A549 (cell line): Measurements from ENCODE around the gene DHDDS. TPM values are rescaled to one million over a fixed set of nuclear protein-coding genes. Genes with fewer than 3 reads are reported as not detected.
A peak's percentile ranks its signal among the peaks of the same experiment; 100 is the strongest.

Experiments
- ATAC-seq, 2 experiments: fragments of 200-7000 bp in 1 of 2; fragments of >200 bp in 1 of 2; cut with Nextera tagmentation in 1 of 2; cut with Tn5 transposase in 1 of 2; 3 replicates each; pipeline versions ENCODE4 v1.8.0 to v1.9.1; 2018 to 2020; ENCODE audit warnings: mild to moderate bottlenecking in 1 of 2, moderate library complexity in 1 of 2
- CTCF ChIA-PET: fragments of 300-600 bp; sonication (Branson Sonifier 250); formaldehyde crosslinking; extraction: SDS; loops from one replicate; lab custom pipeline; 2021; ENCODE audit warnings: antibody characterized with exemption, inconsistent platforms; lab: Yijun Ruan, JAX
- POLR2A ChIA-PET: fragments of 350-600 bp; formaldehyde crosslinking; extraction: SDS; loops from one replicate; lab custom pipeline; 2021; ENCODE audit warnings: antibody characterized with exemption, inconsistent platforms; lab: Yijun Ruan, JAX
- DNase-seq, 2 experiments: peaks; one replicate each; pipeline versions ENCODE4 v3.0.0 to v3.0.0-alpha.2; 2011 to 2016; ENCODE audit warnings: low read depth in 1 of 2, low spot score in 1 of 2
- FAIRE-seq: peaks from 2 replicates; lab custom pipeline; 2011; peaks lifted over from hg19 to GRCh38; lab: Jason Lieb, UNC
- H3K27ac ChIP-seq, 2 experiments: fragments of >200 bp; sonication (Bioruptor Twin); formaldehyde crosslinking; 3 replicates each; pipeline ENCODE4 v1.5.1; 2016 to 2017
- H3K4me1 ChIP-seq: fragments of >200 bp; sonication (Bioruptor Twin); formaldehyde crosslinking; 3 replicates; pipeline ENCODE4 v1.6.1; 2016
- H3K4me2 ChIP-seq: fragments of >200 bp; sonication (Bioruptor Twin); formaldehyde crosslinking; 3 replicates; pipeline ENCODE4 v1.6.1; 2016
- H3K4me3 ChIP-seq: fragments of >200 bp; sonication (Bioruptor Twin); formaldehyde crosslinking; 3 replicates; pipeline ENCODE4 v1.5.1; 2016
- H3K9me3 ChIP-seq: fragments of >200 bp; sonication (Bioruptor Twin); formaldehyde crosslinking; 3 replicates; pipeline ENCODE4 v1.6.1; 2016
- BHLHE40 ChIP-seq: IDR thresholded peaks from 2 replicates; pipeline ENCODE4 v1.6.1; 2012; ENCODE audit warnings: low read depth, low read length, inconsistent platforms
- CBX2 ChIP-seq: fragments of 200-600 bp; sonication (generic); IDR thresholded peaks from 2 replicates; pipeline ENCODE4 v1.6.1; 2016; ENCODE audit warnings: low read depth, mild to moderate bottlenecking, borderline replicate concordance
- CHD2 ChIP-seq: fragments of 150-350 bp; IDR thresholded peaks from 2 replicates; pipeline ENCODE4 v1.6.1; 2014; ENCODE audit warnings: low read length; ENCODE audit not compliant: partially characterized antibody
- EHMT2 ChIP-seq: fragments of 200-600 bp; sonication (generic); IDR thresholded peaks from 2 replicates; pipeline ENCODE4 v1.6.1; 2016; ENCODE audit warnings: antibody characterized with exemption, low read depth, mild to moderate bottlenecking, moderate library complexity
- EP300 ChIP-seq, 2 experiments: fragments of >200 bp; sonication (Bioruptor Twin); formaldehyde crosslinking; IDR thresholded peaks; 2 replicates in 1 of 2; 3 replicates in 1 of 2; pipeline ENCODE4 v1.6.1; 2016 to 2017
- FOSB ChIP-seq: fragments of 250-450 bp; sonication (Bioruptor Pico); IDR thresholded peaks from 2 replicates; pipeline ENCODE4 v1.5.0; 2020; ENCODE audit warnings: mild to moderate bottlenecking, moderate library complexity
- FOSL2 ChIP-seq, 2 experiments: fragments of 450-650 bp in 1 of 2; fragments of >200 bp in 1 of 2; sonication (Bioruptor Twin) in 1 of 2; formaldehyde crosslinking; IDR thresholded peaks; 2 replicates each; pipeline versions ENCODE4 v1.5.0 to v1.6.1; 2016 to 2020; ENCODE audit warnings: mild to moderate bottlenecking in 1 of 2, moderate library complexity in 1 of 2
- HDAC2 ChIP-seq: fragments of 200-600 bp; sonication (generic); IDR thresholded peaks from 2 replicates; pipeline ENCODE4 v1.6.1; 2016
- HEYL ChIP-seq: fragments of 250-450 bp; sonication (Bioruptor Pico); IDR thresholded peaks from 2 replicates; pipeline ENCODE4 v1.8.0; 2021; ENCODE audit warnings: mild to moderate bottlenecking, moderate library complexity
- HOXB13 ChIP-seq: fragments of 250-450 bp; sonication (Bioruptor Pico); IDR thresholded peaks from 2 replicates; pipeline ENCODE4 v1.5.0; 2020; ENCODE audit warnings: low read depth, mild to moderate bottlenecking, moderate library complexity
- HOXB5 ChIP-seq: fragments of 250-450 bp; sonication (Bioruptor Pico); IDR thresholded peaks from 2 replicates; pipeline ENCODE4 v1.5.0; 2020; ENCODE audit warnings: mild to moderate bottlenecking, moderate library complexity
- KDM5A ChIP-seq: fragments of 200-600 bp; sonication (generic); IDR thresholded peaks from 2 replicates; pipeline ENCODE4 v1.6.1; 2016; ENCODE audit warnings: antibody characterized with exemption, mild to moderate bottlenecking
- MYC ChIP-seq: IDR thresholded peaks from 2 replicates; pipeline ENCODE4 v1.6.1; 2012; ENCODE audit warnings: mild to moderate bottlenecking, inconsistent platforms, low read length, improper control_type of control experiment, borderline replicate concordance
- NFE2L2 ChIP-seq: fragments of 150-350 bp; conservative IDR thresholded peaks from 2 replicates; pipeline ENCODE4 v1.6.1; 2014; ENCODE audit warnings: low read length
- NPAS2 ChIP-seq: fragments of 250-450 bp; sonication (Bioruptor Pico); IDR thresholded peaks from 2 replicates; pipeline ENCODE4 v1.8.0; 2022; ENCODE audit warnings: mild to moderate bottlenecking, moderate library complexity, borderline replicate concordance
- POLR2A ChIP-seq: IDR thresholded peaks from 2 replicates; pipeline ENCODE4 v1.6.1; 2012; ENCODE audit warnings: mild to moderate bottlenecking, low read length
- POLR2AphosphoS2 ChIP-seq: conservative IDR thresholded peaks from 2 replicates; pipeline ENCODE4 v1.6.1; 2012; ENCODE audit warnings: low read length, improper control_type of control experiment, inconsistent platforms
- RAD21 ChIP-seq, 2 experiments: fragments of >200 bp in 1 of 2; sonication (Bioruptor Twin) in 1 of 2; formaldehyde crosslinking in 1 of 2; IDR thresholded peaks in 1 of 2; conservative IDR thresholded peaks in 1 of 2; 2 replicates in 1 of 2; 3 replicates in 1 of 2; pipeline ENCODE4 v1.6.1; 2012 to 2018; ENCODE audit warnings: inconsistent platforms in 1 of 2
- RARB ChIP-seq: fragments of 250-450 bp; sonication (Bioruptor Pico); IDR thresholded peaks from 2 replicates; pipeline ENCODE4 v1.8.0; 2021; ENCODE audit warnings: mild to moderate bottlenecking, moderate library complexity
- RFX5 ChIP-seq: fragments of 450-650 bp; IDR thresholded peaks from 2 replicates; pipeline ENCODE4 v1.7.1; 2014; ENCODE audit warnings: antibody characterized with exemption, mild to moderate bottlenecking, moderate library complexity
- SREBF2 ChIP-seq: fragments of 450-650 bp; IDR thresholded peaks from 2 replicates; pipeline ENCODE4 v1.6.1; 2014; ENCODE audit warnings: mild to moderate bottlenecking, moderate library complexity
- TFCP2L1 ChIP-seq: fragments of 250-450 bp; sonication (Bioruptor Pico); IDR thresholded peaks from 2 replicates; pipeline ENCODE4 v1.5.0; 2021; ENCODE audit warnings: mild to moderate bottlenecking
- ZFP36 ChIP-seq: fragments of 450-650 bp; IDR thresholded peaks from 2 replicates; pipeline ENCODE4 v1.6.1; 2014; ENCODE audit warnings: borderline replicate concordance; ENCODE audit not compliant: partially characterized antibody
- ZNF302 ChIP-seq: fragments of 250-450 bp; sonication (Bioruptor Pico); IDR thresholded peaks from 2 replicates; pipeline ENCODE4 v1.9.0; 2021; ENCODE audit warnings: inconsistent platforms, mild to moderate bottlenecking, moderate library complexity
- ZSCAN20 ChIP-seq: fragments of 250-450 bp; sonication (Bioruptor Pico); IDR thresholded peaks from 2 replicates; pipeline ENCODE4 v1.8.0; 2022; ENCODE audit warnings: mild to moderate bottlenecking, moderate library complexity
- WGBS: methylation state at CpG from one replicate; pipeline ENCODE4 v1.1.6; 2017; ENCODE audit errors: missing lambda C conversion rate; 5-methylcytosine and 5-hydroxymethylcytosine counted together
- polyA plus RNA-seq, 4 experiments: library from polyadenylated mRNA; depleted of rRNA in 3 of 4; stranded (reverse); fragments of >200 nt; fragmentation: RNase III in 1 of 4; extraction: RNeasy Plus Mini Kit Qiagen cat#74134 plus additional on column Dnase treatment in 1 of 4; gene quantifications; 2 replicates in 3 of 4; 3 replicates in 1 of 4; pipeline ENCODE4 v1.2.3, GENCODE V29; 2011 to 2017
- TF ChIP-seq, protein P1 (sequence below): fragments of 250-450 bp; sonication (Bioruptor Pico); IDR thresholded peaks from 2 replicates; pipeline ENCODE4 v1.5.0; 2021; ENCODE audit warnings: mild to moderate bottlenecking, moderate library complexity, borderline replicate concordance
- TF ChIP-seq, protein P2 (sequence below): IDR thresholded peaks from 2 replicates; pipeline ENCODE4 v1.6.1; 2012
- TF ChIP-seq, protein P3 (sequence below): fragments of 150-350 bp; IDR thresholded peaks from 2 replicates; pipeline ENCODE4 v1.6.1; 2014; ENCODE audit warnings: low read depth, mild to moderate bottlenecking, low read length
- TF ChIP-seq, protein P4 (sequence below): IDR thresholded peaks from 2 replicates; pipeline ENCODE4 v1.6.1; 2012

Gene DHDDS
- polyA plus RNA-seq, 2 of the 4 experiments (the other 2 are of a cell fraction), result 26.0 to 27.3 TPM

DNA sequence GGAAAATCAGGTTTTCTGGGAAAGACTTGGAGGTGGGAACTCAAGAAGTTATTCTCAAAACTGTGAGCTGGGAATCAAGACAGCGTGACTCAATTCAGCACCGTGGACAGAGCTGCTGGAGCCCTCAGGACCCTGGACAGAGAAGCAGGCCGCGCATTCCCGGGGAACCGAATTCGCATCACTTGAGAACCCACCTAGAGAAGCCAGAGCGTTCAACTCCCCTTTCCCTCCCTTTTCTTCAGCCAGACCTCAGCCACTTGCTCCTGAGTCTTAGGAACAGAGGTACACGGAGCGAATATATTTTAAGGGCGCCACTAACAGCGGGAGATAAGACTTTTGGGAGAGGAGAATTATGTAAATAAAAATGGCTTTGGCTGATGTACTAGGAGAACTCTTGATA lies 23.5 kb upstream of the DHDDS start (continued):
- TF ChIP-seq ZNF302 (CRISPR knock-in tag), result peak; percentile 38; the same call in 1 of the 2 replicates
- TF ChIP-seq, protein P1, sequence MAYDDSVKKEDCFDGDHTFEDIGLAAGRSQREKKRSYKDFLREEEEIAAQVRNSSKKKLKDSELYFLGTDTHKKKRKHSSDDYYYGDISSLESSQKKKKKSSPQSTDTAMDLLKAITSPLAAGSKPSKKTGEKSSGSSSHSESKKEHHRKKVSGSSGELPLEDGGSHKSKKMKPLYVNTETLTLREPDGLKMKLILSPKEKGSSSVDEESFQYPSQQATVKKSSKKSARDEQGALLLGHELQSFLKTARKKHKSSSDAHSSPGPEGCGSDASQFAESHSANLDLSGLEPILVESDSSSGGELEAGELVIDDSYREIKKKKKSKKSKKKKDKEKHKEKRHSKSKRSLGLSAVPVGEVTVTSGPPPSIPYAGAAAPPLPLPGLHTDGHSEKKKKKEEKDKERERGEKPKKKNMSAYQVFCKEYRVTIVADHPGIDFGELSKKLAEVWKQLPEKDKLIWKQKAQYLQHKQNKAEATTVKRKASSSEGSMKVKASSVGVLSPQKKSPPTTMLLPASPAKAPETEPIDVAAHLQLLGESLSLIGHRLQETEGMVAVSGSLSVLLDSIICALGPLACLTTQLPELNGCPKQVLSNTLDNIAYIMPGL (CRISPR knock-in tag), result no peak
- no peak for TF ChIP-seq CHD2
- no peak for TF ChIP-seq FOSL2 (IDR thresholded peaks at IDR 0.05)
- TF ChIP-seq FOSL2 (CRISPR knock-in tag; IDR thresholded peaks at IDR 0.05), result peak; percentile 57
- peak; percentile 92; the same call in 1 of the 2 replicates for TF ChIP-seq HEYL (CRISPR knock-in tag)
- peak; percentile 98 for TF ChIP-seq EHMT2
- 0 out of 2 replicates have a peak, but pooled peaks have one; percentile 27 for TF ChIP-seq TFCP2L1 (CRISPR knock-in tag)
- TF ChIP-seq HOXB5 (CRISPR knock-in tag), result peak; percentile 95
- TF ChIP-seq, protein P2, sequence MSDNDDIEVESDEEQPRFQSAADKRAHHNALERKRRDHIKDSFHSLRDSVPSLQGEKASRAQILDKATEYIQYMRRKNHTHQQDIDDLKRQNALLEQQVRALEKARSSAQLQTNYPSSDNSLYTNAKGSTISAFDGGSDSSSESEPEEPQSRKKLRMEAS, result peak; percentile 82

DNA sequence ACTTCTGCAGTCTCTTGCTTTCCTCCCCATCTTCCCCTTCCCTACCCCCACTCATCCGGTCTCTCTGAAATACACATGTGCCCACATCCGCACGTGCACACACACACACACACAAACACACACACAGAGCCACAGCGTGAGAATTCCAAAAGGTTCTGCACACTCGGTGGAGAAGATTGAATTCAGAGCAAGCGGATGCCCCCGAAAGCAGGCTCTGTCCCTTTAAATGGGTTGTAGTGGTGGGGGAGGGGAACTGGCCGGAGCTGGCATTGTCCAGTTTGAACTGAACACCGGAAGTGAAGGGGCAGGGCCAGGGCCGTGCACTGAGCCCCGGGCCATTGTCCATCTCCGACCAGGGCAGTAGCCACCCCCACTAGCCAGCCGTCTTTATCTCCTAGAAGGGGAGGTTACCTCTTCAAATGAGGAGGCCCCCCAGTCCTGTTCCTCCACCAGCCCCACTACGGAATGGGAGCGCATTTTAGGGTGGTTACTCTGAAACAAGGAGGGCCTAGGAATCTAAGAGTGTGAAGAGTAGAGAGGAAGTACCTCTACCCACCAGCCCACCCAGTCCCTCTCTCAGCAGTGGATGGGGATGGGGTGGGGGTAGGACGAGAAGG lies 22.8 kb upstream of the DHDDS start:
- POLR2A ChIA-PET, result no interaction called here
- 51% methylated on average over 11 of the region's 16 CpGs for WGBS
- DNase-seq (peak in 1 of 2 experiments; percentile 30), FAIRE-seq (no peak), ATAC-seq (peak in 1 of 2 experiments; percentile 46; a peak in 4 of 6 replicates)
- H3K4me3 ChIP-seq, result no peak overlapping the region
- peaks cover 31% of the 10 kb centered on the region for H3K4me1 ChIP-seq
- no peaks in the 10 kb centered on the region for H3K9me3 ChIP-seq
- H3K4me2 ChIP-seq, result peak overlapping the region; percentile 55
- no peak overlapping the region for H3K27ac ChIP-seq
- CTCF ChIA-PET, result no interaction called here
- TF ChIP-seq RAD21 (conservative IDR thresholded peaks at IDR 0.05 in 1 of 2, IDR thresholded peaks at IDR 0.05 in 1 of 2), result no peak
- TF ChIP-seq NFE2L2, result no peak
- no peak for TF ChIP-seq NPAS2

DNA sequence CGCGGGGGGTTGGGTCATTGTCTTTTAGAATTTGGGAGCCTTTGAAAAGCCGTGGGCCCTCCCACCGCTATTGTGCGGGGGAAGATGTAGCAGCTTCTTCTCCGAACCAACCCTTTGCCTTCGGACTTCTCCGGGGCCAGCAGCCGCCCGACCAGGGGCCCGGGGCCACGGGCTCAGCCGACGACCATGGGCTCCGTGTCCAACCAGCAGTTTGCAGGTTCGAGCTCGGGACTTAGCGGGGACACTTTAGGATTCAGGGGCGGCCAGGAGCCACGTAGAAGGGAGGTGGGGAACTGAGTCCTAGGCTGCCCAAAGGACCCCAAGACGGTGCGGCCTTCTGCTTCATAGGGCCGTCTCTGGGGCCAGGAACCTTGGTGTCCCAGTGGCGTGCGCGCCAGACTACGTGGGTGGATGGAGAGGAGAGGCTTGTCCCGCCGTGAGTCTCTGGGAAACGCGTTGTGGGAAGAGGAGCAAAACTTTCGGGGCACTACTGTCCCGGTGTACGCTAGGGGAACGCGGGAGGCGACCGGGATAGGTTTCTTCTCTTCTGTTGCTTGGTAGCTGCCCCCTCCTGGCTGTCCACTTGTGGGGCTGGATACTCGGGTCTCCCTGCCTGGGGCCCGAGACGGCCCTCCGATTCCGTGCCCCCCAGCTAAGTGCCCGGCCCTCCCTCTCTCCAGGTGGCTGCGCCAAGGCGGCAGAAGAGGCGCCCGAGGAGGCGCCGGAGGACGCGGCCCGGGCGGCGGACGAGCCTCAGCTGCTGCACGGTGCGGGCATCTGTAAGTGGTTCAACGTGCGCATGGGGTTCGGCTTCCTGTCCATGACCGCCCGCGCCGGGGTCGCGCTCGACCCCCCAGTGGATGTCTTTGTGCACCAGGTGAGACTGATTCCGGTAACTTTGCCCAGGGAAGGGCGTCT lies 21.2 kb upstream of the DHDDS start, which contains the start of gene LIN28A:
Gene LIN28A, plus strand, starts transcription at position 112 of the 918 bp plus-strand sequence. Its CDS starts 75 bp downstream, at position 187.
- POLR2A ChIA-PET, result no interaction called here
- FAIRE-seq (no peak), DNase-seq (no peak), ATAC-seq (no peak)
- TF ChIP-seq, protein P3, sequence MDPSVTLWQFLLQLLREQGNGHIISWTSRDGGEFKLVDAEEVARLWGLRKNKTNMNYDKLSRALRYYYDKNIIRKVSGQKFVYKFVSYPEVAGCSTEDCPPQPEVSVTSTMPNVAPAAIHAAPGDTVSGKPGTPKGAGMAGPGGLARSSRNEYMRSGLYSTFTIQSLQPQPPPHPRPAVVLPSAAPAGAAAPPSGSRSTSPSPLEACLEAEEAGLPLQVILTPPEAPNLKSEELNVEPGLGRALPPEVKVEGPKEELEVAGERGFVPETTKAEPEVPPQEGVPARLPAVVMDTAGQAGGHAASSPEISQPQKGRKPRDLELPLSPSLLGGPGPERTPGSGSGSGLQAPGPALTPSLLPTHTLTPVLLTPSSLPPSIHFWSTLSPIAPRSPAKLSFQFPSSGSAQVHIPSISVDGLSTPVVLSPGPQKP, result no peak
- no peak for TF ChIP-seq HOXB13 (CRISPR knock-in tag)
- TF ChIP-seq KDM5A, result no peak
- no peak for TF ChIP-seq NPAS2
- TF ChIP-seq, protein P2, result no peak
- no peak for TF ChIP-seq RARB (CRISPR knock-in tag)
- no peak for TF ChIP-seq CBX2
- TF ChIP-seq MYC, result no peak
- TF ChIP-seq SREBF2, result no peak
- no peak for TF ChIP-seq BHLHE40
- TF ChIP-seq FOSB (CRISPR knock-in tag), result no peak
- no peak for TF ChIP-seq ZFP36
- TF ChIP-seq TFCP2L1 (CRISPR knock-in tag), result no peak
- TF ChIP-seq EP300 (IDR thresholded peaks at IDR 0.05), result no peak
- TF ChIP-seq POLR2AphosphoS2, result no peak
- TF ChIP-seq ZSCAN20 (CRISPR knock-in tag), result no peak
- TF ChIP-seq, protein P4, sequence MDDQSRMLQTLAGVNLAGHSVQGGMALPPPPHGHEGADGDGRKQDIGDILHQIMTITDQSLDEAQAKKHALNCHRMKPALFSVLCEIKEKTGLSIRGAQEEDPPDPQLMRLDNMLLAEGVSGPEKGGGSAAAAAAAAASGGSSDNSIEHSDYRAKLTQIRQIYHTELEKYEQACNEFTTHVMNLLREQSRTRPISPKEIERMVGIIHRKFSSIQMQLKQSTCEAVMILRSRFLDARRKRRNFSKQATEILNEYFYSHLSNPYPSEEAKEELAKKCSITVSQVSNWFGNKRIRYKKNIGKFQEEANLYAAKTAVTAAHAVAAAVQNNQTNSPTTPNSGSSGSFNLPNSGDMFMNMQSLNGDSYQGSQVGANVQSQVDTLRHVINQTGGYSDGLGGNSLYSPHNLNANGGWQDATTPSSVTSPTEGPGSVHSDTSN, result no peak
- no peak for TF ChIP-seq RFX5
- no peak for TF ChIP-seq HDAC2
- TF ChIP-seq POLR2A, result no peak
- Histone ChIP-seq H3K4me3 (no peak within 1 kb of the TSS), H3K4me1 (peaks cover 16% of the 10 kb centered on the region), H3K9me3 (no peaks in the 10 kb centered on the region), H3K27ac (no peak within 1 kb of the TSS), H3K4me2 (peak within 1 kb of the TSS; percentile 55)
- 71% methylated on average over 52 of the region's 70 CpGs for WGBS
- CTCF ChIA-PET, result interaction anchor here (1.1 to 1.9 kb wide), 2 partner anchors 9 to 135 kb away, joined by 3 to 4 read pairs; no protein-coding TSS in a partner anchor
